A673 (cell line): ENCODE results near the gene CNNM1. TPM values are rescaled to one million over a fixed set of nuclear protein-coding genes. Genes with fewer than 3 reads are reported as not detected.

ENCODE experiments used
- BruUV-seq: library from RNA; stranded (reverse); fragments of 400-500 nt; replicated peaks from 2 replicates; lab custom pipeline; 2021; lab: Mats Ljungman, UMichigan
- CTCF ChIA-PET: fragments of 300-600 bp; sonication (Branson Sonifier 250); formaldehyde crosslinking; loops from one replicate; lab custom pipeline; 2022; ENCODE audit warnings: antibody characterized with exemption; lab: Charles Lee
- POLR2A ChIA-PET: fragments of 300-600 bp; sonication (Branson Sonifier 250); formaldehyde crosslinking; loops from one replicate; lab custom pipeline; 2022; ENCODE audit warnings: antibody characterized with exemption; ENCODE audit not compliant: low non-redundant PET; lab: Charles Lee
- DNase-seq: peaks from one replicate; pipeline ENCODE4 v3.0.0-alpha.2; 2015; ENCODE audit warnings: low spot score
- H3K27ac ChIP-seq: fragments of 200-600 bp; sonication (generic); 2 replicates; pipeline ENCODE4 v1.5.1; 2016; ENCODE audit warnings: mixed run types, low read depth, mild to moderate bottlenecking, mixed read lengths, antibody characterized with exemption, low read length; ENCODE audit not compliant: poor library complexity, severe bottlenecking
- H3K27me3 ChIP-seq: fragments of 200-600 bp; sonication (generic); replicated peaks from 2 replicates; pipeline ENCODE4 v1.6.1; 2017; ENCODE audit warnings: mixed run types, low read depth, mild to moderate bottlenecking, mixed read lengths, antibody characterized with exemption, low read length; ENCODE audit not compliant: insufficient read depth, poor library complexity
- H3K36me3 ChIP-seq: fragments of 200-600 bp; sonication (generic); 2 replicates; pipeline ENCODE4 v1.6.1; 2016; ENCODE audit warnings: mixed run types, mild to moderate bottlenecking, mixed read lengths, antibody characterized with exemption, low read length; ENCODE audit not compliant: insufficient read depth, poor library complexity, severe bottlenecking
- H3K4me1 ChIP-seq: fragments of 200-600 bp; sonication (generic); 2 replicates; pipeline ENCODE4 v1.6.1; 2017; ENCODE audit warnings: mixed run types, mild to moderate bottlenecking, mixed read lengths, antibody characterized with exemption, low read length; ENCODE audit not compliant: insufficient read depth, poor library complexity, severe bottlenecking
- H3K4me3 ChIP-seq: fragments of 200-600 bp; sonication (generic); 2 replicates; pipeline ENCODE4 v1.5.1; 2016; ENCODE audit warnings: low read depth, mixed run types, mild to moderate bottlenecking, mixed read lengths, low read length; ENCODE audit not compliant: poor library complexity, severe bottlenecking
- H3K9me3 ChIP-seq: fragments of 200-600 bp; sonication (generic); 2 replicates; pipeline ENCODE4 v1.6.1; 2016; ENCODE audit warnings: mixed run types, low read depth, mild to moderate bottlenecking, mixed read lengths, antibody characterized with exemption, low read length; ENCODE audit not compliant: poor library complexity, severe bottlenecking
- CTCF ChIP-seq: fragments of 300-800, 200-600 bp; sonication (generic); conservative IDR thresholded peaks from 2 replicates; pipeline ENCODE4 v1.5.1; 2017; ENCODE audit warnings: low read depth, mild to moderate bottlenecking, antibody characterized with exemption, low read length, moderate library complexity, mixed read lengths
- EZH2 ChIP-seq: fragments of 200-600 bp; sonication (generic); IDR thresholded peaks from 2 replicates; pipeline ENCODE4 v1.6.1; 2017; ENCODE audit warnings: borderline replicate concordance, low read depth, mild to moderate bottlenecking, mixed read lengths, antibody characterized with exemption, low read length; ENCODE audit not compliant: poor library complexity, severe bottlenecking
- intact Hi-C: fragments of 100-400 bp; cut with micrococcal nuclease; formaldehyde crosslinking; loops from one replicate; pipeline ENCODE4 v1.10.0; 2022; ENCODE audit not compliant: unreplicated experiment
- total RNA-seq: library from RNA; stranded (reverse); gene quantifications from 2 replicates; pipeline ENCODE4 v1.2.3, GENCODE V29; 2021

Gene CNNM1
- total RNA-seq, 1 experiment from 2014 or later: 0.73 TPM

GRCh38 chr10:99421233-99421739, 92.1 kb downstream of the CNNM1 start:
- H3K36me3 ChIP-seq: peaks cover 37% of the 10 kb centered on the region
- no TSS peak for BruUV-seq
- intact Hi-C loops: no loop called here
- no peak for TF ChIP-seq CTCF
- no peaks in the 10 kb centered on the region for H3K4me1 ChIP-seq
- no peaks in the 10 kb centered on the region for H3K27me3 ChIP-seq
- DNase-seq: no peak
- H3K9me3 ChIP-seq: no peaks in the 10 kb centered on the region
- ChIA-PET POLR2A (no interaction called here), CTCF (no interaction called here)
- no peak overlapping the region for H3K27ac ChIP-seq
- no peak overlapping the region for H3K4me3 ChIP-seq

- DNase-seq: no peak
- Histone ChIP-seq H3K4me3 (no peak overlapping the region), H3K27me3 (no peaks in the 10 kb centered on the region), H3K36me3 (peaks cover 37% of the 10 kb centered on the region), H3K4me1 (no peaks in the 10 kb centered on the region), H3K27ac (no peak overlapping the region), H3K9me3 (no peaks in the 10 kb centered on the region)
- BruUV-seq: no TSS peak
- CTCF ChIA-PET: no interaction called here
- POLR2A ChIA-PET: no interaction called here
- intact Hi-C loops: no loop called here
- no peak for TF ChIP-seq CTCF
- TF ChIP-seq EZH2: no peak
These were observed 93.5 kb downstream of the CNNM1 start for GRCh38 chr10:99422529-99423096.

- intact Hi-C loops: no loop called here
- no peak for DNase-seq
- POLR2A ChIA-PET: interaction anchor here (0.7 kb wide), 1 partner anchor 753 kb away, joined by 3 read pairs; no protein-coding TSS in a partner anchor
- Histone ChIP-seq H3K27me3 (no peaks in the 10 kb centered on the region), H3K4me3 (no peak overlapping the region), H3K4me1 (peaks cover 8% of the 10 kb centered on the region), H3K27ac (no peak overlapping the region), H3K9me3 (no peaks in the 10 kb centered on the region), H3K36me3 (peaks cover 27% of the 10 kb centered on the region)
- CTCF ChIA-PET: no interaction called here
- BruUV-seq: no TSS peak
- TF ChIP-seq EZH2: no peak
- TF ChIP-seq CTCF: no peak
These were observed 95.5 kb downstream of the CNNM1 start for GRCh38 chr10:99424656-99425055.
